Stimulated activated naive CD4-positive, alpha-beta T cell (primary cell): ENCODE data around the gene KDM4D.
"Not testable (repeated sequence)": the region's sequence is repeated elsewhere in the genome, so short reads cannot be mapped to it uniquely, and the experiment has no call there.

ENCODE experiments used
- DNase-seq, 6 experiments: peaks; one replicate each; lab custom pipeline; 2025; lab: John Stamatoyannopoulos, UW

Gene KDM4D

GRCh38 chr11:95033051-95033450, 59.5 kb downstream of the KDM4D start:
- DNase-seq: no peak

DNA sequence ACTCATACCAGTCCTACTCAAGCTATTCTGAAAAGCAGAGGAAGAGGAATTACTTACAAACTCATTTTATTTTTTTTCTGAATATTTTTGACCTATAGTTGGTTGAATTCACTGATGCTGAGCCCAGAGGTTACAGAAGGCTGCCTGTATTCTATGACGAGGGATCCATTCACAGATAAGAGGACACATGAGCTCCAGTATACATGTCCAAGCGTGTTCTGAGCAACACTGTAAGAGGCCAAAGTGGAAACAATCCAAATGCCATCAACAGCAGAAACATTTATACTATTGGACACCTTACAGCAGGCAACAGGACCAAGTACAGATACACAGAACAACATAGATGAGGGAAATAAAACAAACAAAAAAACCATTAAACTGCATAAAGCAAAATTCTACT, 61.8 kb downstream of the KDM4D start:
- no peak for DNase-seq

DNA sequence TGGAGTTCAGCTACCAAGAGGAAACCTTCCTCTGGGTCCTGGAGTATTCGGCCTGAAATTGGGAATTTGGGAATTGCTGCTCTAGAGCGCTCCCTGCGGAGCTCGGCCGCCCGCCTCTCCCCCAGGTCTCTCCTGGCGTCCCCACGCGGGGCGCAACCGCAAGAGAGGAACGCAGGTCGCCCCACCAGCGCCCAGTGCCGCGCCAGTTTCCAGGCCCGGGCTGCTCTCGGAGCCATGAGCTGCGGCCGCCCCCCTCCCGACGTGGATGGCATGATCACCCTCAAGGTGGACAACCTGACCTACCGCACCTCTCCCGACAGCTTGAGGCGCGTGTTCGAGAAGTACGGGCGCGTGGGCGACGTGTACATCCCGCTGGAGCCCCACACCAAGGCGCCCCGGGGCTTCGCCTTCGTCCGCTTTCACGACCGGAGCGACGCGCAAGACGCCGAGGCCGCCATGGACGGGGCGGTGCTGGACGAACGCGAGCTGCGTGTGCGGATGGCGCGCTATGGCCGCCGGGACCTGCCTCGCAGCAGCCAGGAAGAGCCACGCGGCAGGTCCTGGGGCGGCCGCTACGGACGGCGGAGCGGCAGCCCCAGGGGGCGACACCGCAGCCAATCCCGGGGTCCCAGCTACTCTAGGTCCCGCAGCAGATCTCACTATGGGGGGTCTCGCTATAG, 64.0 kb downstream of the KDM4D start:
- DNase-seq: not testable (repeated sequence)

- DNase-seq: no peak
These were observed 68.7 kb downstream of the KDM4D start for GRCh38 chr11:95042239-95042638.

DNA sequence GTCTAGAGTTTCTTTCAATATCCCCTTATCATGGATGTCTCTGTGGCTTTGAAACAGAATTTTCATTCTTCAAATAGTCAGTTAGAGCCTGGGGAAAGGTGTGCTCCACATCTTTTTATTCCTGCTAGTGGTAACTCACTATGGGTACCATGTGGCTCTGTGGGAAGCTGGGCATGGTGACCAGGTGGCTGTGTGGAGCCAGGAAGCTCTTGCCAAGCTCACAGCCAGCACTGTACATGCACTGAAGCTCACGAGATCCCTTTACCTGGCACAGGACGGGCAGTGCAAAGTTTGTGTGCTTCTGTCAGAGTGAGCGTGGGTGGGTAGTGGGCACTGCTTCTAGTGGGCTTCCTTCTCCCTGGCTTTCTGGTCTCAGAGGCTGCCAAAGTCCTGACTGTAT, 69.4 kb downstream of the KDM4D start:
- DNase-seq: no peak

- DNase-seq: no peak
These were observed 70.5 kb downstream of the KDM4D start for GRCh38 chr11:95044010-95044409.

DNA sequence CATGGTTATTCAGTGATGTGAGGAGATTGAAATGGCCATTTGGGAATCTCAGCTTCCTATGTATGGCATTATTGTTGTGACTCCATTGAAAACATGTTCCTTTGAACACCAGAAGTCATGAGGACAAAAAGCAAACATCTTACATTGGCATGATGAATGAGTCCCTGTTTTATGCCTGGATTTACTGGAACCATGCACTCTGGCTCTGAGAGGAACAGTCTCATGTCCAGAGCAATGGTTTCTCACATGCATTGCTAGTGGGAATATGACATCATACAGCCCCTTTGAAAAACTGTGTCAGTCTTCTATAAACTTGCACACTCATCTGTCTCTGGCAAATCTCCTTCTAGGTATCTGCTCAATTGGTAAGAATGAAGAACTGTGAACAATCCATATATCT, 72.3 kb downstream of the KDM4D start:
- no peak for DNase-seq
